ENCODE data around the gene ASB13. TPM values are rescaled to one million over a fixed set of nuclear protein-coding genes. Genes with fewer than 3 reads are reported as not detected.
A peak's percentile ranks its signal among the peaks of the same experiment; 100 is the strongest.

The ASB13 gene
- total and polyA plus RNA-seq, 8 donors = 0.89 to 27.5 (median 15.1) TPM

GRCh38 chr10:5596611-5597341, 69.6 kb downstream of the ASB13 start:
- 81 to 92% (median 86%) methylated on average over 11 to 26 of the region's 26 CpGs for WGBS, 5 donors
- peaks cover 0 to 18% (median 3%) of the 10 kb centered on the region in 4 donors for H3K4me1 ChIP-seq
- no peak overlapping the region for H3K4me3 ChIP-seq
- H3K9me3 ChIP-seq = no peaks in the 10 kb centered on the region
- intact Hi-C loops (cut with DNase I; ENCODE audit: low total_unique reads) = no loop called here
- H3K27me3 ChIP-seq = no peaks in the 10 kb centered on the region
- no peaks in the 10 kb centered on the region for H3K36me3 ChIP-seq
- H3K27ac ChIP-seq = no peak overlapping the region
- no peak for DNase-seq
- TF ChIP-seq POLR2A (IDR thresholded peaks at IDR 0.05) (no peak), POLR2AphosphoS5 (IDR thresholded peaks at IDR 0.05) (no peak), EP300 (IDR thresholded peaks at IDR 0.05) (no peak)
- TF ChIP-seq, protein P1, sequence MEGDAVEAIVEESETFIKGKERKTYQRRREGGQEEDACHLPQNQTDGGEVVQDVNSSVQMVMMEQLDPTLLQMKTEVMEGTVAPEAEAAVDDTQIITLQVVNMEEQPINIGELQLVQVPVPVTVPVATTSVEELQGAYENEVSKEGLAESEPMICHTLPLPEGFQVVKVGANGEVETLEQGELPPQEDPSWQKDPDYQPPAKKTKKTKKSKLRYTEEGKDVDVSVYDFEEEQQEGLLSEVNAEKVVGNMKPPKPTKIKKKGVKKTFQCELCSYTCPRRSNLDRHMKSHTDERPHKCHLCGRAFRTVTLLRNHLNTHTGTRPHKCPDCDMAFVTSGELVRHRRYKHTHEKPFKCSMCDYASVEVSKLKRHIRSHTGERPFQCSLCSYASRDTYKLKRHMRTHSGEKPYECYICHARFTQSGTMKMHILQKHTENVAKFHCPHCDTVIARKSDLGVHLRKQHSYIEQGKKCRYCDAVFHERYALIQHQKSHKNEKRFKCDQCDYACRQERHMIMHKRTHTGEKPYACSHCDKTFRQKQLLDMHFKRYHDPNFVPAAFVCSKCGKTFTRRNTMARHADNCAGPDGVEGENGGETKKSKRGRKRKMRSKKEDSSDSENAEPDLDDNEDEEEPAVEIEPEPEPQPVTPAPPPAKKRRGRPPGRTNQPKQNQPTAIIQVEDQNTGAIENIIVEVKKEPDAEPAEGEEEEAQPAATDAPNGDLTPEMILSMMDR (IDR thresholded peaks at IDR 0.05) = no peak

- Histone ChIP-seq H3K36me3 (no peaks in the 10 kb centered on the region), H3K27ac (no peak overlapping the region), H3K9me3 (no peaks in the 10 kb centered on the region), H3K4me3 (no peak overlapping the region), H3K4me1 (peaks cover 0 to 18% (median 3%) of the 10 kb centered on the region in 4 donors), H3K27me3 (no peaks in the 10 kb centered on the region)
- TF ChIP-seq, protein P1 (IDR thresholded peaks at IDR 0.05) = no peak
- no peak for TF ChIP-seq POLR2AphosphoS5 (IDR thresholded peaks at IDR 0.05)
- TF ChIP-seq EP300 (IDR thresholded peaks at IDR 0.05) = no peak
- TF ChIP-seq POLR2A (IDR thresholded peaks at IDR 0.05) = no peak
- peak in 1 of 2 donors; percentile 44 for DNase-seq
- 70 to 78% (median 75%) methylated on average over 8 to 9 of the region's 9 CpGs for WGBS, 5 donors
- intact Hi-C loops (cut with DNase I; ENCODE audit: low total_unique reads) = no loop called here
Observed at GRCh38 chr10:5595994-5596471, 70.4 kb downstream of the ASB13 start.

- 28 to 78% (median 72%) methylated on average over 3 to 7 of the region's 7 CpGs for WGBS, 5 donors
- H3K27me3 ChIP-seq = no peaks in the 10 kb centered on the region
- H3K9me3 ChIP-seq = no peaks in the 10 kb centered on the region
- H3K4me3 ChIP-seq = no peak overlapping the region
- no peak for DNase-seq
- intact Hi-C loops (cut with DNase I; ENCODE audit: low total_unique reads) = no loop called here
- H3K4me1 ChIP-seq = peaks cover 0 to 17% (median 3%) of the 10 kb centered on the region in 4 donors
- no peak for TF ChIP-seq EP300 (IDR thresholded peaks at IDR 0.05)
- TF ChIP-seq, protein P1 (IDR thresholded peaks at IDR 0.05) = no peak
- no peak for TF ChIP-seq POLR2A (IDR thresholded peaks at IDR 0.05)
- TF ChIP-seq POLR2AphosphoS5 (IDR thresholded peaks at IDR 0.05) = no peak
- H3K36me3 ChIP-seq = no peaks in the 10 kb centered on the region
- H3K27ac ChIP-seq = no peak overlapping the region
Observed at GRCh38 chr10:5595591-5595990, 70.8 kb downstream of the ASB13 start.

DNA sequence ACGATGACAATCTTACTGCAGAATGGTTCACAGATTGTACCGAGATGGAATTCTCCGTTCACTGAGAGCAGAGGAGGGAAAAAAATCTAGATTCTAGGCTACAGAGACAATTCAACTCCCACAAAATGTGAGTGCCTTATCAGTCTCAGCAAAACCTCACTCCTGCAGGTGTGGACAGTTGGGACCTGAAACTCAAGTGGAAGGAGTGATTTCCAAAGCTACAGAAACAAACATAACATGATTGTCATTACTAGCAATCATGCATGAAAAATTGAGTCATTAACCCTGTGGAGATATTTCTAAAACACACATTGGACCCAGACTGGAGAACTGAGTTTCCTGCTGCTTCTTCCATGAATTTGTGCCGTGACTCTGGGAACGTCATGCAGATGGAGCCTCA, 71.3 kb downstream of the ASB13 start:
- Histone ChIP-seq H3K27ac (peak overlapping the region in 1 of 5 donors; percentile 17), H3K27me3 (no peaks in the 10 kb centered on the region), H3K4me3 (no peak overlapping the region), H3K4me1 (peaks cover 0 to 14% (median 3%) of the 10 kb centered on the region in 4 donors), H3K9me3 (no peaks in the 10 kb centered on the region), H3K36me3 (no peaks in the 10 kb centered on the region)
- WGBS, 5 donors = 72 to 88% (median 88%) methylated on average over 5 of the region's 5 CpGs
- TF ChIP-seq POLR2A (IDR thresholded peaks at IDR 0.05) (no peak), EP300 (IDR thresholded peaks at IDR 0.05) (no peak), POLR2AphosphoS5 (IDR thresholded peaks at IDR 0.05) (no peak)
- TF ChIP-seq, protein P1 (IDR thresholded peaks at IDR 0.05) = no peak
- intact Hi-C loops (cut with DNase I; ENCODE audit: low total_unique reads) = no loop called here
- no peak for DNase-seq

Measured in stomach (tissue), 9 donors.